ENCODE data around the gene VENTX.

The VENTX gene

DNA sequence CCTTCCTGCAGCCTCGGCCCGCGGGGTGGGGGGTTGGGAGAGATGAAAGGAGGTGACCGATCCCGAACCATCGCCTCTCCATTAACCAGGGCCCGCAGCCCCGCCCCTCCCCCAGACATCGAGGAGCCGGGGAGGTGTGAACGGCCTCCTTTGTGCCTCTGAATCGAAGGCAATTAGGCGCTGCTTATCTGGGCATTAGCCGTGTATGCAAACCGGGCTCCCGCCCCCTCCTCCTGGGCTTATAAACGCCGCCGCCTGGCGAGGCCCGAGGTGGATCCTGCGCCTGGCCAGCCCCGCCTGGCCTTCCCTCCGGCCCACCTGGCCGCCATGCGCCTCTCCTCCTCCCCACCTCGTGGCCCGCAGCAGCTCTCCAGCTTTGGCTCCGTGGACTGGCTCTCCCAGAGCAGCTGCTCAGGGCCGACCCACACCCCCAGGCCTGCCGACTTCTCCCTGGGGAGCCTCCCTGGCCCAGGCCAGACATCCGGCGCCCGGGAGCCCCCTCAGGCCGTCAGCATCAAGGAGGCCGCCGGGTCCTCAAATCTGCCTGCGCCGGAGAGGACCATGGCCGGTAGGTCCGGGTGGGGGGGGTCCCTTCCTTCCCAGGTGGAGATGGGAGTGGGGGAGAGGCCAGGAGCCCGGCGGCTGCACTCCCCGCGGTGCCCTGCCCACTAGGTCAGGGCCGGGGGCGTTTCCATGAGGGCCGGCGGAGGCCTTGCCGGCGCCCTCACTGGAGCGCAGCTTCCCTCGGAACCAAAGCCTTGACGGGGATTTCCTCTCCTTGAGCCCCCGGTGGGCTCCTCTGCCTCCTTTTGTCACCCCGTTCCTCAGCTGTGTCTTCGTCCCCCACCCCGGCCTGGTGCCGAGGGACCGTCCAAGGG, at the start of gene VENTX:
Gene VENTX, plus strand, starts transcription at position 268 of the 878 bp plus-strand sequence. Its CDS starts 60 bp downstream, at position 328.
- FAIRE-seq (no peak), DNase-seq (ENCODE audit: insufficient read length, low spot score) (no peak)
- TF ChIP-seq POLR2A (IDR thresholded peaks at IDR 0.05; ENCODE audit: low read depth, low read length) = no peak

- DNase-seq (ENCODE audit: insufficient read length, low spot score) (no peak), FAIRE-seq (no peak)
- no peak for TF ChIP-seq POLR2A (IDR thresholded peaks at IDR 0.05; ENCODE audit: low read depth, low read length)
These were observed 49.6 kb upstream of the VENTX start for GRCh38 chr10:133187906-133188681.

- FAIRE-seq (no peak), DNase-seq (ENCODE audit: insufficient read length, low spot score) (no peak)
- no peak for TF ChIP-seq POLR2A (IDR thresholded peaks at IDR 0.05; ENCODE audit: low read depth, low read length)
These were observed 48.4 kb upstream of the VENTX start for GRCh38 chr10:133189256-133189655.

- no peak for FAIRE-seq
- TF ChIP-seq POLR2A (IDR thresholded peaks at IDR 0.05; ENCODE audit: low read depth, low read length) = no peak
- no peak for DNase-seq (ENCODE audit: insufficient read length, low spot score)
These were observed 47.9 kb upstream of the VENTX start for GRCh38 chr10:133189726-133190125.

- DNase-seq (ENCODE audit: insufficient read length, low spot score) (no peak), FAIRE-seq (no peak)
- TF ChIP-seq POLR2A (IDR thresholded peaks at IDR 0.05; ENCODE audit: low read depth, low read length) = no peak
These were observed 47.4 kb upstream of the VENTX start for GRCh38 chr10:133190225-133190624.

DNA sequence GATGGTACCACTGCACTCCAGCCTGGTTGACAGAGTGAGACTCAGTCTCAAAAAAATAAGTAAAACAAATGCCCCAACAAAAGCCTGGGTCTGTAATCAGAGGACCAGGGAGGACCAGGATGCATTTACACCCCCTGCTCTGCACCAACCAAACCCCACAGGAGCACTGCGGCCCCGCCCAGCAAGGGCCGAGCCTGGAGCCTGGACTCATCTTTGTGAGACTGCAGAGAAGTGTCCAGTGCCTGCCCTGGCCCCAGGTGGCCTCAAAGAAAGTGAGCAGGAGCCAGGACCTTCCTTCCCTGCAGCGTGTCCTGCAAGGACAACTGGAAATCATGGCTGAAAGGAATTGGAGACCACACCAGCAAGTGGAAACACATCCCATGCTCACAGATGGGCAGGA, 46.0 kb upstream of the VENTX start:
- DNase-seq (ENCODE audit: insufficient read length, low spot score) (no peak), FAIRE-seq (no peak)
- TF ChIP-seq POLR2A (IDR thresholded peaks at IDR 0.05; ENCODE audit: low read depth, low read length) = no peak

DNA sequence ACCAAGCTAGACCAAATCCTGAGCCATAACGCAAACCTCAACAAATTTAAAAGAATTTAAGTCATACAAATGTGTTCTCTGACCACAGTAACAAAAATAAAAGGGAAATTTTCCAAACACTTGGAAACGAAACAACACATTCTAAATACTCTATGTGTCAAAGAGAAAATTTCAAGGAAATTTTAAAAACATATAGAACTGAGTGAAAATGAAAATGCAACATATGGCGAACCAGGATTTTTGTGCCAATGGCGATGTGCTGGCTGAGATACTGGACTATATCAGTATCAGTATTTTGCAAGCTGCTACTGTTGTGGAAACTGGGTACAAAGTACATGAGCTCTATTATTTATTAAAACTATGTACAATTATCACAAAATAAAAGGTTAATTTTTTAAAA, 43.5 kb upstream of the VENTX start:
- DNase-seq (ENCODE audit: insufficient read length, low spot score) (no peak), FAIRE-seq (no peak)
- TF ChIP-seq POLR2A (IDR thresholded peaks at IDR 0.05; ENCODE audit: low read depth, low read length) = no peak

- DNase-seq (ENCODE audit: insufficient read length, low spot score) (no peak), FAIRE-seq (no peak)
- no peak for TF ChIP-seq POLR2A (IDR thresholded peaks at IDR 0.05; ENCODE audit: low read depth, low read length)
These were observed 42.6 kb upstream of the VENTX start for GRCh38 chr10:133195096-133195495.

GRCh38 chr10:133195611-133196010, 42.0 kb upstream of the VENTX start:
- DNase-seq (ENCODE audit: insufficient read length, low spot score) = no peak
- TF ChIP-seq POLR2A (IDR thresholded peaks at IDR 0.05; ENCODE audit: low read depth, low read length) = no peak
- FAIRE-seq = no peak

DNA sequence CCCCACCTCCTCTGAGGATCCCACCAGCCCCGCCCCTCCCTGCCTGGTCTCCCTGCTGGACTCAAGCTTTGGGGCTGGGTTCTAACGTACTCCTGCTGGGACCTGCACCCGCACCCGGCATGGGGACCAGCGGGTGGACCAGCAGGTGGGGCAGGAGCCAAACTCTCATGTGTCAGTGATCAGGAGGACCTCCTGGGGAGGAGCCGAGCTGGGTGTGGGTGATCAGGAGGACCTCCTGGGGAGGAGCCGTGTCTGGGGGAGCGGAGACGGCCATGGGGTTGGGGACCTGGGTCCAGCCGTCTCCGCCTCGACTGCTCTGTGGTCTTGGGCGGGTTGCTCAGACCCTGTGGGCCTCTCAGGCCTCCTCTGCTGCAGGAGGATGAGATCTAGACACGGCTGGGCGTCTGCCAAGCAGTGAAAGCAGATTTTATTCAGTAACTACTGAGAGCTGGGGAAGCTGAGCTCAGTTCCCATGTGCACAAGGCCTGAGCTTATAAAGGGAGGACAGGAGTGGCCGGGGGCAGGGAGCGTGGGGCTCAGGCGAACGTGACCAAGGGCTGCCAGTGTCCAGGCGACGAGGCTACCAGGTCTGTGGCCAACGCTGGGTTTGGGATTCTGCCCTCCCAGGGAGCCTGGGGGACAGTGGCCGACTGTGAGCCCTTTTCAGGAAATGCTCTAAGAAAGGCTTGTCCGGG, 41.3 kb upstream of the VENTX start:
- DNase-seq (ENCODE audit: insufficient read length, low spot score) (no peak), FAIRE-seq (no peak)
- no peak for TF ChIP-seq POLR2A (IDR thresholded peaks at IDR 0.05; ENCODE audit: low read depth, low read length)

DNA sequence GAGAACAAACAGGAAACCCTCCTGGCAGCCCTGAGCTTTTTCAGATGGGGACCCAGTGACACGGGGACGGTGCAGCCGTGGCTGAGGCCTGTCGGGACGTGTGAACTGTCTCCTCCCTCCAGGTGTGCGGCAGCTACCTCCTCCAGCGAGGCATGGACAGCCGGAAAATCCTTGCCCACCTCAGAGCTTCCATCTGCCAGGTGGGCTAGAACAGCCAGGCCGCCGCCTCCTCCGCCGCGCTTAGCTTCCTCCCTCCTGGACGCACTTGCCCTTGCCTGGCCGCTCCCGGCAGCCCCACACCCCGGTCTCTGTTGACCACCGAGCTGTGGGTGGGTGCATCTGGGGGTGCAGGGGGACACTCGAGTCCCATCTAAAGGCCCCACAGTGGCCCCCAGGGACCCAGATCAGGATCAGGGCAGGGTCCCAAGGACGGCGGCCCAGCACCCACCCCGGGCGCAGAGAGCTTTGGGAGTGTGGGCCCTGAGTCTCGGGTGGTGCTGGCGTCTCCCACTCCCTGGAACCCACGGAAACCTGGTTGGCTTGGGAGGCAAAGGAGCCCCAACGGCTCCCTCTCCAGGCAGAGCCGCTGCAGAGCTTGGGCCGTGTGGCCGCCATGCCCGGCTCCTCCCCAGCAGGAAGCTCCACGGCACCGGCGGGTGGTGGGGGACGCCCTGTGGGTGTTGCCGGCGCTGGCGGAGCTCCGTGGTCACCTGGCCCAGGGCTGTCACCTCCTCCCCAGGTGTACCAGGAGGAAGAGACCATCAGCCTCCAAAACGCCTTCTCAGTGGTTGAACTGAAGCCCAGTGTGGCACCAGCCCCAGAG, 40.5 kb upstream of the VENTX start:
- TF ChIP-seq POLR2A (IDR thresholded peaks at IDR 0.05; ENCODE audit: low read depth, low read length) = no peak
- no peak for DNase-seq (ENCODE audit: insufficient read length, low spot score)
- FAIRE-seq = no peak

DNA sequence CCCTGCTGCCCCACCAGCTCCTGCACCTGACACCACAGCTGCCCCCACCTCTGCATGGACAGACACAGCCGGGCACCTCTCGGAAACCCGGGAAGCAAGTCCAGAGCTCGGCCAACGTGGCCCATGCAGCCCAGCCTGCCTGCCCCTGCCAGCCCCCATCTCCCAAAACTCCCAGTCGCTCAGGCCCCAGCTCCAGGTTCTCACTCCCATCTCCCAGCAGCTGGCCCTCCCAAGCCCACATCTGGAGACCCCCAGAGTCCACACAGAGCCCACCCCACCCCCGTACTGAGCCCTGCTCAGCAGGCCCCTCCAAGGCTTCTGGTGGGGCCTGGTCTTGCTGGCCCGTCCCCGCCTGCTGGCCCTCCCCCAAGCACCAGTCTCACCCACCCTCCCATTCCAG, 39.9 kb upstream of the VENTX start:
- no peak for TF ChIP-seq POLR2A (IDR thresholded peaks at IDR 0.05; ENCODE audit: low read depth, low read length)
- FAIRE-seq (no peak), DNase-seq (ENCODE audit: insufficient read length, low spot score) (no peak)

GRCh38 chr10:133198206-133198605, 39.4 kb upstream of the VENTX start:
- DNase-seq (ENCODE audit: insufficient read length, low spot score) (no peak), FAIRE-seq (no peak)
- TF ChIP-seq POLR2A (IDR thresholded peaks at IDR 0.05; ENCODE audit: low read depth, low read length) = no peak

Data from H54 (cell line).